ENCODE results near the gene NR5A1.

DNA sequence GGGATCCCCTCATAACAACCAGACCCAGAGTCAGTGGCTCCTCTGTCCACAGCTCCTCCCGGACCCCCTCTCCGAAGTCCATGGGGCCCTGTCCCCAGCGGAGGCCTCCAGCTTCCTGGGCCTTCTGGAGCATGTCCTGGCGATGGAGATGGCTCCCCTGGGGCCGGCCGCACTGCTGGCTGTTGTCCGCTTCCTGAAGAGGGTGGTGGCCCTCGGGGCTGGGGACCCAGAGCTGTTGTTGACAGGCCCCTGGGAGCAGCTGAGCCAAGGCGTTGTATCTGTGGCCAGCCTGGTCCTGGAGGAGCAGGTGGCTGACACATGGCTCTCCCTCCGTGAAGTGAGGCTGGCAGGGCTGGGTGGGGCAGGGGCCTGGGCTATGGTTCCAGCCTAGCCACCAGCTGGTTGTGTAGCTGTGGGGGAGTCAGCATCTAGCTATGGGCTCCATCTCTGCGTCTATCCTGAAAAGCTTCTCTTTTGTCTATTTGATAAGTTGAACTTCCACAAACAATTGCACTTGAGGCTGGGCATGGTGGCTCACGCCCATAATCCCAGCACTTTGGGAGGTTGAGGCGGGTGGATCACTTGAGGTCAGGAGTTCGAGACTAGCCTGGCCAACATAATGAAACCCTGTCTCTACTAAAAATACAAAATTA is 52.3 kb downstream of the NR5A1 start:
- TF ChIP-seq GATA2 (IDR thresholded peaks at IDR 0.05; ENCODE audit: low read depth, low read length) (no peak), GATA3 (IDR thresholded peaks at IDR 0.05; ENCODE audit: low read depth, low read length) (no peak)

Data from SH-SY5Y (cell line).